Hepatocyte (in vitro differentiated cells): ENCODE data around the gene TSR3. TPM values are rescaled to one million over a fixed set of nuclear protein-coding genes. Genes with fewer than 3 reads are reported as not detected.

Experiments
- DNase-seq: peaks from one replicate; pipeline ENCODE4 v3.0.0-alpha.2; 2016; ENCODE audit warnings: low spot score
- H2AFZ ChIP-seq: fragments of 200-600 bp; sonication (generic); 2 replicates; pipeline ENCODE4 v1.6.0; 2016; ENCODE audit warnings: antibody characterized with exemption, mild to moderate bottlenecking
- H3K27ac ChIP-seq: fragments of 200-600 bp; sonication (generic); 2 replicates; pipeline ENCODE4 v1.5.1; 2016; ENCODE audit warnings: mild to moderate bottlenecking
- H3K27me3 ChIP-seq: fragments of 200-600 bp; sonication (generic); 2 replicates; pipeline ENCODE4 v1.6.1; 2016
- H3K36me3 ChIP-seq: fragments of 200-600 bp; sonication (generic); replicated peaks from 2 replicates; pipeline ENCODE4 v1.5.1; 2016; ENCODE audit warnings: low read depth; ENCODE audit not compliant: insufficient read depth
- H3K4me1 ChIP-seq: fragments of 200-600 bp; sonication (generic); 2 replicates; pipeline ENCODE4 v1.5.1; 2016; ENCODE audit warnings: mild to moderate bottlenecking, moderate library complexity; ENCODE audit not compliant: insufficient read depth
- H3K4me2 ChIP-seq: fragments of 200-600 bp; sonication (generic); 2 replicates; pipeline ENCODE4 v1.6.0; 2016
- H3K4me3 ChIP-seq: fragments of 200-600 bp; sonication (generic); 2 replicates; pipeline ENCODE4 v1.5.1; 2016; ENCODE audit warnings: mild to moderate bottlenecking
- H3K79me2 ChIP-seq: fragments of 200-600 bp; sonication (generic); 2 replicates; pipeline ENCODE4 v1.6.0; 2017; ENCODE audit warnings: mild to moderate bottlenecking
- H3K9me2 ChIP-seq: fragments of 200-600 bp; sonication (generic); replicated peaks from 2 replicates; pipeline ENCODE4 v1.6.0; 2017; ENCODE audit warnings: mild to moderate bottlenecking; ENCODE audit not compliant: insufficient read depth
- H3K9me3 ChIP-seq: fragments of 200-600 bp; sonication (generic); 2 replicates; pipeline ENCODE4 v1.5.1; 2016; ENCODE audit warnings: low read depth, mild to moderate bottlenecking
- H4K20me1 ChIP-seq: fragments of 200-600 bp; sonication (generic); 2 replicates; pipeline ENCODE4 v1.6.0; 2016; ENCODE audit warnings: mild to moderate bottlenecking; ENCODE audit not compliant: insufficient read depth, poor library complexity, severe bottlenecking
- CTCF ChIP-seq: fragments of 200-600 bp; sonication (generic); IDR thresholded peaks from 2 replicates; pipeline ENCODE4 v1.5.1; 2016; ENCODE audit warnings: antibody characterized with exemption, mild to moderate bottlenecking; ENCODE audit not compliant: poor library complexity
- EZH2 ChIP-seq: fragments of 200-600 bp; sonication (generic); IDR thresholded peaks from 2 replicates; pipeline ENCODE4 v1.6.1; 2016; ENCODE audit warnings: antibody characterized with exemption, mild to moderate bottlenecking, borderline replicate concordance
- EZH2phosphoT487 ChIP-seq: fragments of 200-600 bp; sonication (generic); IDR thresholded peaks from one replicate; pipeline ENCODE4 v1.6.1; 2018; ENCODE audit warnings: antibody characterized with exemption, mild to moderate bottlenecking, low read depth, moderate library complexity; ENCODE audit not compliant: unreplicated experiment, severe bottlenecking
- WGBS: methylation state at CpG from one replicate; pipeline ENCODE4 v1.1.6; 2016; ENCODE audit warnings: low lambda C conversion rate; ENCODE audit errors: missing lambda C conversion rate; 5-methylcytosine and 5-hydroxymethylcytosine counted together
- polyA plus RNA-seq: library from polyadenylated mRNA; unstranded; fragments of >200 nt; fragmentation: Nextera tagmentation; extraction: Ambion mirVana; gene quantifications from 2 replicates; pipeline ENCODE4 v1.2.1, GENCODE V29; 2016
- total RNA-seq: library from RNA; depleted of rRNA; stranded (reverse); fragments of >200 nt; gene quantifications from 2 replicates; pipeline ENCODE4 v1.2.3, GENCODE V29; 2014

The TSR3 gene
- total and polyA plus RNA-seq, 2 experiments from 2014 or later: 73.0 to 137 TPM

GRCh38 chr16:1326946-1327618 lies 24.6 kb downstream of the TSR3 start:
- Histone ChIP-seq H3K4me2 (no peak overlapping the region), H3K27me3 (peaks cover 9% of the 10 kb centered on the region), H3K9me3 (no peaks in the 10 kb centered on the region), H3K4me1 (peaks cover 9% of the 10 kb centered on the region), H3K79me2 (no peaks in the 10 kb centered on the region), H3K36me3 (no peaks in the 10 kb centered on the region), H3K27ac (no peak overlapping the region), H4K20me1 (peaks cover 10% of the 10 kb centered on the region), H3K4me3 (no peak overlapping the region), H2AFZ (no peak overlapping the region), H3K9me2 (no peaks in the 10 kb centered on the region)
- DNase-seq: no peak
- TF ChIP-seq CTCF: no peak
- no peak for TF ChIP-seq EZH2phosphoT487
- TF ChIP-seq EZH2: no peak
- 85% methylated on average over 17 of the region's 17 CpGs for WGBS

DNA sequence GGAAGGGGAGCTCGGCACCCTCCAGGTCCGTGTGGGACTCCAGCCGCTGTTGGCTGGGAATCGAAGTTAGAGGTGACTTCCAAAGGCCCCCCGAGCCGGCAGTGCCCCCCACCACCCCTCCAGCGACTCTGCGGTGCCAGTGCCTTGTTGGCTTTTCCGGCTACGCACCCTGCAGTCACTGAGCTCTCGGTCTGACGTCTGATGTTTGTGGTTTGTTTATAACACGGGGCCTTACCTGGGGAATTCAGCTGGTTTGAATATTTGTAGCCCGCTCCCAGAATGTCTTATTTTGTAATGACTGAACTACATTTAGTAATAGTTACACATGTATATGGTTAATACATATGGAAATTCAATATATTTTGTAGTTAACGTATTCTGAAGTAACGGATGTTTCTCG lies 25.3 kb downstream of the TSR3 start:
- no peak overlapping the region for H3K27ac ChIP-seq
- H3K9me3 ChIP-seq: no peaks in the 10 kb centered on the region
- no peak overlapping the region for H3K4me2 ChIP-seq
- no peaks in the 10 kb centered on the region for H3K36me3 ChIP-seq
- H3K9me2 ChIP-seq: no peaks in the 10 kb centered on the region
- peaks cover 2% of the 10 kb centered on the region for H3K4me1 ChIP-seq
- H3K79me2 ChIP-seq: no peaks in the 10 kb centered on the region
- H3K27me3 ChIP-seq: peaks cover 2% of the 10 kb centered on the region
- no peak overlapping the region for H2AFZ ChIP-seq
- peaks cover 10% of the 10 kb centered on the region for H4K20me1 ChIP-seq
- TF ChIP-seq EZH2phosphoT487 (no peak), EZH2 (no peak), CTCF (no peak)
- 84% methylated on average over 17 of the region's 17 CpGs for WGBS
- no peak for DNase-seq
- H3K4me3 ChIP-seq: no peak overlapping the region

- Histone ChIP-seq H3K4me2 (no peak overlapping the region), H4K20me1 (peaks cover 10% of the 10 kb centered on the region), H2AFZ (no peak overlapping the region), H3K79me2 (no peaks in the 10 kb centered on the region), H3K9me2 (no peaks in the 10 kb centered on the region), H3K36me3 (no peaks in the 10 kb centered on the region), H3K27ac (no peak overlapping the region), H3K27me3 (no peaks in the 10 kb centered on the region), H3K9me3 (no peaks in the 10 kb centered on the region), H3K4me3 (no peak overlapping the region), H3K4me1 (no peaks in the 10 kb centered on the region)
- DNase-seq: no peak
- WGBS: 80% methylated on average over 20 of the region's 20 CpGs
- TF ChIP-seq EZH2 (no peak), CTCF (no peak), EZH2phosphoT487 (no peak)
These were observed 25.9 kb downstream of the TSR3 start for GRCh38 chr16:1325673-1326371.
